ENCODE results near the gene LLGL2.

Gene LLGL2

GRCh38 chr17:75499313-75500022 is 26.0 kb upstream of the LLGL2 start:
- no peak for TF ChIP-seq CTCF (IDR thresholded peaks at IDR 0.05; ENCODE audit: low read depth, low read length, missing control alignments)
- no peak overlapping the region for H3K4me3 ChIP-seq (replicated peaks; ENCODE audit: low read depth, low read length)
- DNase-seq (ENCODE audit: extremely low read depth, low read depth), result no peak

- TF ChIP-seq CTCF (IDR thresholded peaks at IDR 0.05; ENCODE audit: low read depth, low read length, missing control alignments), result no peak
- no peak for DNase-seq (ENCODE audit: extremely low read depth, low read depth)
Observed at GRCh38 chr17:75500419-75501216, 24.9 kb upstream of the LLGL2 start.

GRCh38 chr17:75501378-75502071 is 24.0 kb upstream of the LLGL2 start:
- DNase-seq (ENCODE audit: extremely low read depth, low read depth), result no peak
- no peak overlapping the region for H3K4me3 ChIP-seq (replicated peaks; ENCODE audit: low read depth, low read length)
- TF ChIP-seq CTCF (IDR thresholded peaks at IDR 0.05; ENCODE audit: low read depth, low read length, missing control alignments), result no peak

More at GRCh38 chr17:75500419-75501216, 24.9 kb upstream of the LLGL2 start:
- no peak overlapping the region for H3K4me3 ChIP-seq (replicated peaks; ENCODE audit: low read depth, low read length)

- TF ChIP-seq CTCF (IDR thresholded peaks at IDR 0.05; ENCODE audit: low read depth, low read length, missing control alignments), result no peak
- H3K4me3 ChIP-seq (replicated peaks; ENCODE audit: low read depth, low read length), result no peak overlapping the region
- DNase-seq (ENCODE audit: extremely low read depth, low read depth), result no peak
Observed at GRCh38 chr17:75502072-75502720, 23.3 kb upstream of the LLGL2 start.

- DNase-seq (ENCODE audit: extremely low read depth, low read depth), result no peak
- TF ChIP-seq CTCF (IDR thresholded peaks at IDR 0.05; ENCODE audit: low read depth, low read length, missing control alignments), result no peak
- H3K4me3 ChIP-seq (replicated peaks; ENCODE audit: low read depth, low read length), result no peak overlapping the region
Observed at GRCh38 chr17:75502721-75503329, 22.7 kb upstream of the LLGL2 start.

- no peak for TF ChIP-seq CTCF (IDR thresholded peaks at IDR 0.05; ENCODE audit: low read depth, low read length, missing control alignments)
- no peak for DNase-seq (ENCODE audit: extremely low read depth, low read depth)
- no peak overlapping the region for H3K4me3 ChIP-seq (replicated peaks; ENCODE audit: low read depth, low read length)
Observed at GRCh38 chr17:75503337-75503950, 22.1 kb upstream of the LLGL2 start.
